HG02642 (cell line): ENCODE data around the gene CDH23.

Experiments
- ATAC-seq: cut with Tn5 transposase; IDR thresholded peaks from one replicate; pipeline ENCODE4 v1.9.1; 2021; ENCODE audit warnings: mild to moderate bottlenecking; ENCODE audit not compliant: unreplicated experiment, poor library complexity

Gene CDH23

GRCh38 chr10:71476228-71477011 is 79.7 kb downstream of the CDH23 start:
- no peak for ATAC-seq

GRCh38 chr10:71478173-71478572 is 81.5 kb downstream of the CDH23 start:
- ATAC-seq = no peak

GRCh38 chr10:71478813-71479365 is 82.2 kb downstream of the CDH23 start:
- ATAC-seq = no peak

- no peak for ATAC-seq
Observed at GRCh38 chr10:71479831-71480230, 83.1 kb downstream of the CDH23 start.

GRCh38 chr10:71480662-71481061 is 83.9 kb downstream of the CDH23 start:
- no peak for ATAC-seq

GRCh38 chr10:71481746-71482410 is 85.2 kb downstream of the CDH23 start:
- ATAC-seq = no peak

GRCh38 chr10:71482620-71483019 is 85.9 kb downstream of the CDH23 start:
- no peak for ATAC-seq

- no peak for ATAC-seq
Observed at GRCh38 chr10:71483135-71483534, 86.4 kb downstream of the CDH23 start.

GRCh38 chr10:71483885-71484751 is 87.4 kb downstream of the CDH23 start:
- ATAC-seq = no peak

GRCh38 chr10:71486484-71487114 is 89.9 kb downstream of the CDH23 start:
- no peak for ATAC-seq

GRCh38 chr10:71487726-71488125 is 91.0 kb downstream of the CDH23 start:
- ATAC-seq = no peak

GRCh38 chr10:71489077-71489476 is 92.4 kb downstream of the CDH23 start:
- ATAC-seq = no peak

- ATAC-seq = no peak
Observed at GRCh38 chr10:71492872-71493271, 96.2 kb downstream of the CDH23 start.

GRCh38 chr10:71493741-71494140 is 97.0 kb downstream of the CDH23 start:
- ATAC-seq = no peak

- ATAC-seq = no peak
Observed at GRCh38 chr10:71494476-71494875, 97.8 kb downstream of the CDH23 start.

- ATAC-seq = no peak
Observed at GRCh38 chr10:71494980-71495381, 98.3 kb downstream of the CDH23 start.

- ATAC-seq = no peak
Observed at GRCh38 chr10:71496927-71497762, 100.4 kb downstream of the CDH23 start.

- ATAC-seq = no peak
Observed at GRCh38 chr10:71497763-71498326, 101.1 kb downstream of the CDH23 start.

GRCh38 chr10:71501402-71501801 is 104.7 kb downstream of the CDH23 start:
- ATAC-seq = no peak
